ENCODE data around the gene IP6K3.

DNA sequence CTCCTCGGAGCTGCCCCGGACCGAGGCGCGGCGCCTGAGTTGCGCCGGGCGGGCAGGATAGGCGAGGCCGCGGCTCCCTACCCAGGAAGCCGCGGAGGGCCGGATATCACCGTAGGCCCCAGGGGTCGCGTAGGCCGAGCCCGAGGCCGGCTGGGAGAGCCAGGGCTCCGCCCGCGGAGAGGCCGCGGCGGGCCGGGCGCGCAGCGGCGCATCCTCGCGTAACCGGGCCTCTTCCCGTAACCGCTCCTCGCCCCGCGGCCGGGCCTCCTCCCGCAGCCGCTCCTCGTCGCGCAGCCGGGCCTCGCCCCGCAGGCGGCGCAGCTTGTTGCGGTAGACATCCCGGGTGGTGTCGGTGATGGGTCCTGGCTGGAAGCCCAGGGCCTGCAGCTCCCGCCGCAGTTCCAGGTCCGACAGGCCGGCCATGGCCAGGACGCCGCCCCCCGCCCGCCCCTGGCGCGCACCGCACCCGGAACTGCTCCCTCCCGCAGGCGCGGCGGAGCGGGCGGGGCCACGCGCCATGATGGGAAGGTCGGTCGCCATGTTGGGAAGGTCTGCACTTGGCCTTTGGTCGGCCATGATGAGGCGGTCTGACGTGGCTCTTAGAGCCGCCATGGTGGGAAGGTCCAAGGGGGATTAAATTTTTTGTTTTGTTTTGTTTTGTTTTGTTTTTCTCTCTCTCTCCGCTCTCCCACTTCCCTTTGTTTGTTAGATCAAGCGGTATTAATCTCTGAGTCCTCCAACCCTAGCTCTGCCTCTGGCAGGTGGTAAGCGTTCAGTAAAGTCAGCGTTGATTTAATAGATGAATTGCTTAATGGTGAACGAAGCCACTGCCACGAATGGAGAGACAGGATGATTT lies 42.2 kb upstream of the IP6K3 start, which contains the start of gene LEMD2:
- TF ChIP-seq, protein P1, sequence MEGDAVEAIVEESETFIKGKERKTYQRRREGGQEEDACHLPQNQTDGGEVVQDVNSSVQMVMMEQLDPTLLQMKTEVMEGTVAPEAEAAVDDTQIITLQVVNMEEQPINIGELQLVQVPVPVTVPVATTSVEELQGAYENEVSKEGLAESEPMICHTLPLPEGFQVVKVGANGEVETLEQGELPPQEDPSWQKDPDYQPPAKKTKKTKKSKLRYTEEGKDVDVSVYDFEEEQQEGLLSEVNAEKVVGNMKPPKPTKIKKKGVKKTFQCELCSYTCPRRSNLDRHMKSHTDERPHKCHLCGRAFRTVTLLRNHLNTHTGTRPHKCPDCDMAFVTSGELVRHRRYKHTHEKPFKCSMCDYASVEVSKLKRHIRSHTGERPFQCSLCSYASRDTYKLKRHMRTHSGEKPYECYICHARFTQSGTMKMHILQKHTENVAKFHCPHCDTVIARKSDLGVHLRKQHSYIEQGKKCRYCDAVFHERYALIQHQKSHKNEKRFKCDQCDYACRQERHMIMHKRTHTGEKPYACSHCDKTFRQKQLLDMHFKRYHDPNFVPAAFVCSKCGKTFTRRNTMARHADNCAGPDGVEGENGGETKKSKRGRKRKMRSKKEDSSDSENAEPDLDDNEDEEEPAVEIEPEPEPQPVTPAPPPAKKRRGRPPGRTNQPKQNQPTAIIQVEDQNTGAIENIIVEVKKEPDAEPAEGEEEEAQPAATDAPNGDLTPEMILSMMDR (IDR thresholded peaks at IDR 0.05) = peak in 1 of 3 experiments; percentile 34
- TF ChIP-seq POLR2A (IDR thresholded peaks at IDR 0.05) = peak; percentile 44 to 97

All from vagina (tissue), 2 donors.